IMR-90 (cell line): Measurements from ENCODE around the gene FAM184A. TPM values are rescaled to one million over a fixed set of nuclear protein-coding genes. Genes with fewer than 3 reads are reported as not detected.

Source experiments
- ATAC-seq: fragments of 200-7000 bp; cut with Tn5 transposase; 2 replicates; pipeline ENCODE4 v1.9.1; 2020; ENCODE audit warnings: low read depth, mild to moderate bottlenecking, moderate library complexity
- BruUV-seq: library from RNA; stranded (reverse); fragments of 400-500 nt; replicated peaks from 2 replicates; lab custom pipeline; 2021; lab: Mats Ljungman, UMichigan
- CTCF ChIA-PET: fragments of 300-600 bp; formaldehyde crosslinking; extraction: SDS; loops from one replicate; lab custom pipeline; 2021; ENCODE audit warnings: antibody characterized with exemption; lab: Yijun Ruan, JAX
- POLR2A ChIA-PET: fragments of 300-600 bp; sonication (Branson Sonifier 250); formaldehyde crosslinking; loops from one replicate; lab custom pipeline; 2022; ENCODE audit warnings: antibody characterized with exemption; ENCODE audit not compliant: unreplicated experiment; lab: Charles Lee
- DNase-seq: peaks from one replicate; pipeline ENCODE4 v3.0.0; 2013
- H2AFZ ChIP-seq: replicated peaks from 2 replicates; pipeline ENCODE3; 2013; ENCODE audit warnings: low read length, mild to moderate bottlenecking; ENCODE audit not compliant: poor library complexity
- H2AK5ac ChIP-seq: 2 replicates; pipeline ENCODE4 v1.6.1; 2013; ENCODE audit warnings: low read depth, low read length, inconsistent platforms
- H2AK9ac ChIP-seq: replicated peaks from 2 replicates; pipeline ENCODE3; 2013; ENCODE audit warnings: mild to moderate bottlenecking, low read depth, low read length, moderate library complexity; ENCODE audit not compliant: poor library complexity
- H2BK120ac ChIP-seq: 2 replicates; pipeline ENCODE4 v1.6.1; 2013; ENCODE audit warnings: low read depth, low read length, inconsistent platforms
- H2BK15ac ChIP-seq: 3 replicates; pipeline ENCODE4 v1.6.1; 2013; ENCODE audit warnings: low read depth, low read length, inconsistent platforms
- H2BK20ac ChIP-seq: 2 replicates; pipeline ENCODE4 v1.6.1; 2013; ENCODE audit warnings: low read depth, mild to moderate bottlenecking, inconsistent platforms, low read length, moderate library complexity
- H2BK5ac ChIP-seq: 2 replicates; pipeline ENCODE4 v1.6.1; 2013; ENCODE audit warnings: mild to moderate bottlenecking, low read depth, low read length, inconsistent platforms; ENCODE audit not compliant: poor library complexity, severe bottlenecking
- H3K14ac ChIP-seq: replicated peaks from 2 replicates; pipeline ENCODE4 v1.6.1; 2013; ENCODE audit warnings: low read depth, low read length, inconsistent platforms
- H3K18ac ChIP-seq: 2 replicates; pipeline ENCODE4 v1.6.1; 2013; ENCODE audit warnings: low read depth, low read length, control low read depth
- H3K23ac ChIP-seq: 2 replicates; pipeline ENCODE4 v1.6.1; 2013; ENCODE audit warnings: low read depth, low read length, inconsistent platforms
- H3K27ac ChIP-seq: 2 replicates; pipeline ENCODE4 v1.5.1; 2013; ENCODE audit warnings: mild to moderate bottlenecking, control low read depth, low read length; ENCODE audit not compliant: insufficient read depth
- H3K27me3 ChIP-seq: 2 replicates; pipeline ENCODE4 v1.6.1; 2013; ENCODE audit warnings: low read length; ENCODE audit not compliant: control insufficient read depth, insufficient read depth
- H3K36me3 ChIP-seq: 2 replicates; pipeline ENCODE4 v1.6.1; 2013; ENCODE audit warnings: low read length, mixed read lengths; ENCODE audit not compliant: control insufficient read depth, insufficient read depth
- H3K4ac ChIP-seq: 2 replicates; pipeline ENCODE4 v1.6.1; 2013; ENCODE audit warnings: low read depth, low read length, inconsistent platforms
- H3K4me1 ChIP-seq: 2 replicates; pipeline ENCODE4 v1.6.1; 2013; ENCODE audit warnings: low read length, mixed read lengths; ENCODE audit not compliant: control insufficient read depth, insufficient read depth
- H3K4me2 ChIP-seq: 2 replicates; pipeline ENCODE4 v1.6.1; 2013; ENCODE audit warnings: low read depth, mild to moderate bottlenecking, control low read depth, low read length, moderate library complexity
- H3K4me3 ChIP-seq: 2 replicates; pipeline ENCODE4 v1.5.1; 2013; ENCODE audit warnings: low read depth, mild to moderate bottlenecking, control low read depth, low read length, moderate library complexity; ENCODE audit not compliant: insufficient read depth
- H3K56ac ChIP-seq: 2 replicates; pipeline ENCODE4 v1.6.1; 2013; ENCODE audit warnings: low read length, inconsistent platforms; ENCODE audit not compliant: insufficient read depth; ENCODE audit errors: extremely low read depth
- H3K79me1 ChIP-seq, 2 experiments: 2 replicates each; pipeline ENCODE4 v1.6.1; 2013; ENCODE audit warnings: low read length in 2 of 2, inconsistent platforms in 1 of 2, low read depth in 1 of 2
- H3K9ac ChIP-seq: 2 replicates; pipeline ENCODE4 v1.6.1; 2013; ENCODE audit warnings: low read depth, low read length, control low read depth
- H3K9me1 ChIP-seq: 2 replicates; pipeline ENCODE4 v1.6.1; 2013; ENCODE audit warnings: low read length, inconsistent platforms; ENCODE audit not compliant: insufficient read depth
- H3K9me3 ChIP-seq: 2 replicates; pipeline ENCODE4 v1.6.1; 2013; ENCODE audit warnings: low read length; ENCODE audit not compliant: control insufficient read depth, insufficient read depth
- H4K20me1 ChIP-seq: 2 replicates; pipeline ENCODE4 v1.6.1; 2013; ENCODE audit warnings: low read length, inconsistent platforms; ENCODE audit not compliant: insufficient read depth
- H4K5ac ChIP-seq: 2 replicates; pipeline ENCODE4 v1.6.1; 2013; ENCODE audit warnings: mild to moderate bottlenecking, low read depth, low read length, control low read depth
- H4K8ac ChIP-seq, 2 experiments: 2 replicates each; pipeline ENCODE4 v1.6.1; 2013; ENCODE audit warnings: low read depth in 2 of 2, low read length in 2 of 2, control low read depth in 1 of 2, inconsistent platforms in 1 of 2
- H4K91ac ChIP-seq: 2 replicates; pipeline ENCODE4 v1.6.1; 2013; ENCODE audit warnings: low read depth, low read length, inconsistent platforms; ENCODE audit not compliant: insufficient read depth
- BHLHE40 ChIP-seq: fragments of 150-350 bp; IDR thresholded peaks from 2 replicates; pipeline ENCODE4 v1.6.1; 2016; ENCODE audit warnings: mild to moderate bottlenecking, low read depth, low read length
- CEBPB ChIP-seq: IDR thresholded peaks from 2 replicates; pipeline ENCODE4 v1.6.1; 2012; ENCODE audit warnings: low read depth, low read length, improper control_type of control experiment
- CHD1 ChIP-seq: IDR thresholded peaks from 2 replicates; pipeline ENCODE4 v1.6.1; 2012; ENCODE audit warnings: low read depth, low read length, improper control_type of control experiment
- FOS ChIP-seq: fragments of 150-350 bp; IDR thresholded peaks from 2 replicates; pipeline ENCODE4 v1.6.1; 2016; ENCODE audit warnings: low read depth, low read length
- MAFK ChIP-seq: IDR thresholded peaks from 2 replicates; pipeline ENCODE4 v1.6.1; 2012; ENCODE audit warnings: low read depth, low read length, improper control_type of control experiment
- MAZ ChIP-seq: IDR thresholded peaks from 2 replicates; pipeline ENCODE4 v1.6.1; 2012; ENCODE audit warnings: low read depth, mild to moderate bottlenecking, low read length, improper control_type of control experiment, moderate library complexity, borderline replicate concordance
- MXI1 ChIP-seq: IDR thresholded peaks from 2 replicates; pipeline ENCODE4 v1.6.1; 2012; ENCODE audit warnings: low read depth, mild to moderate bottlenecking, low read length, moderate library complexity, borderline replicate concordance
- NFE2L2 ChIP-seq: fragments of 150-350 bp; IDR thresholded peaks from 2 replicates; pipeline ENCODE4 v1.6.1; 2016; ENCODE audit warnings: low read depth, mild to moderate bottlenecking, low read length
- POLR2A ChIP-seq: IDR thresholded peaks from 2 replicates; pipeline ENCODE4 v1.6.1; 2012; ENCODE audit warnings: mild to moderate bottlenecking, low read depth, low read length
- RAD21 ChIP-seq: IDR thresholded peaks from 2 replicates; pipeline ENCODE4 v1.6.1; 2012; ENCODE audit warnings: low read length, improper control_type of control experiment
- RCOR1 ChIP-seq: IDR thresholded peaks from 2 replicates; pipeline ENCODE4 v1.6.1; 2012; ENCODE audit warnings: mild to moderate bottlenecking, low read length, improper control_type of control experiment; ENCODE audit not compliant: insufficient replicate concordance
- RFX5 ChIP-seq: IDR thresholded peaks from 2 replicates; pipeline ENCODE4 v1.8.0; 2012; ENCODE audit warnings: low read depth, mild to moderate bottlenecking, low read length, moderate library complexity
- SMC3 ChIP-seq: fragments of 150-350 bp; IDR thresholded peaks from 2 replicates; pipeline ENCODE4 v1.6.1; 2016; ENCODE audit warnings: low read depth, mild to moderate bottlenecking, antibody characterized with exemption, low read length, moderate library complexity
- WGBS, 2 experiments: methylation state at CpG; one replicate each; pipeline versions ENCODE4 v1.1.5 to v1.1.7; 2013; ENCODE audit warnings: missing lambda C conversion rate in 2 of 2; ENCODE audit not compliant: insufficient read length in 1 of 2; ENCODE audit errors: extremely low coverage in 2 of 2; 5-methylcytosine and 5-hydroxymethylcytosine counted together
- dilution Hi-C: fragments of 300-500 bp; cut with HindIII; formaldehyde crosslinking; loops from one replicate; pipeline ENCODE4 v1.14.3; 2018; ENCODE audit warnings: low sequenced_read_pairs; ENCODE audit not compliant: unreplicated experiment
- in situ Hi-C: fragments of 300-500 bp; cut with MboI; formaldehyde crosslinking; loops from 3 replicates; pipeline ENCODE4 v1.14.3; 2019; ENCODE audit warnings: low sequenced_read_pairs, inconsistent platforms, mixed read lengths
- intact Hi-C: fragments of 100-400 bp; cut with micrococcal nuclease; formaldehyde crosslinking; loops from 2 replicates; pipeline ENCODE4 v1.10.0; 2022
- polyA plus RNA-seq, 3 experiments: library from polyadenylated mRNA; depleted of rRNA; stranded (reverse); fragments of >200 nt; gene quantifications; 2 replicates each; pipeline ENCODE4 v1.2.3, GENCODE V29; 2012; ENCODE audit warnings: low replicate concordance in 1 of 3
- total RNA-seq: library from RNA; depleted of rRNA; stranded (reverse); fragments of >200 nt; gene quantifications from 2 replicates; pipeline ENCODE4 v1.2.3, GENCODE V29; 2012
- TF ChIP-seq, protein P1 (sequence below): fragments of 150-350 bp; IDR thresholded peaks from 2 replicates; pipeline ENCODE4 v1.6.1; 2017; ENCODE audit warnings: mild to moderate bottlenecking, antibody characterized with exemption, low read length, low read depth
- TF ChIP-seq, protein P2 (sequence below): conservative IDR thresholded peaks from 2 replicates; pipeline ENCODE4 v1.5.1; 2012; ENCODE audit warnings: mild to moderate bottlenecking, low read depth, low read length, improper control_type of control experiment
- TF ChIP-seq, protein P3 (sequence below): fragments of 150-350 bp; IDR thresholded peaks from 2 replicates; pipeline ENCODE4 v1.6.1; 2016; ENCODE audit warnings: low read depth, mild to moderate bottlenecking, low read length, moderate library complexity, borderline replicate concordance

The FAM184A gene
- total and polyA plus RNA-seq, 2 of the 4 experiments (the other 2 are of a cell fraction): 0.03 TPM; not detected in 1

DNA sequence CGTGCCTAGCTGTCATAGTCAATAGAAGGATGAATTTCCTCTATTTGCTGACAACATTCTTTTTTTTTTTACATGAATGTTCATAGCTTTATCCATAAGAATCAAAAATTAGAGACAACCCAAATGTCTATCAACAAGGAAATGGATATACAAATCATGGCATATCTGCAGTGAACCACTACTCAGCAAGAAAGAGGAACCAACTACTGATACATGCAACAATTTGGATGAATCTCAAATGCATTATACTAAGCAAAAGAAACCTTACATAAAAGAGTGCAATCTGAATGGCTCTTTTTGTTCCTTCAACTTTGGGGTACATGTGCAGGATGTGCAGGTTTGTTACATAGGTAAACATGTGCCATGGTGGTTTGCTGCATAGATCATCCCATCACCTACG is 125.8 kb downstream of the FAM184A start:
- no TSS peak for BruUV-seq
- in situ Hi-C loops: no loop called here

More for the DNA sequence above, 125.8 kb downstream of the FAM184A start:
- Histone ChIP-seq H3K23ac (no peak overlapping the region), H3K36me3 (no peaks in the 10 kb centered on the region), H2BK120ac (no peak overlapping the region), H3K14ac (no peak overlapping the region), H2AFZ (no peak overlapping the region), H4K8ac (no peak overlapping the region), H4K91ac (no peak overlapping the region), H2BK20ac (no peak overlapping the region), H4K5ac (no peak overlapping the region), H2BK5ac (no peak overlapping the region), H3K27ac (no peak overlapping the region), H2AK5ac (no peak overlapping the region), H3K4ac (no peak overlapping the region), H3K4me2 (no peak overlapping the region), H3K79me1 (no peaks in the 10 kb centered on the region), H2BK15ac (no peak overlapping the region), H3K56ac (no peak overlapping the region), H3K27me3 (no peaks in the 10 kb centered on the region; the same call in 1 of the 2 replicates), H2AK9ac (no peak overlapping the region), H3K4me1 (no peaks in the 10 kb centered on the region), H3K4me3 (no peak overlapping the region), H3K9me3 (no peaks in the 10 kb centered on the region), H3K18ac (no peak overlapping the region), H3K9ac (no peak overlapping the region), H4K20me1 (no peaks in the 10 kb centered on the region), H3K9me1 (no peaks in the 10 kb centered on the region)
- no CpG with 5 or more reads among the region's 2 CpGs for WGBS, 2 experiments
- POLR2A ChIA-PET: no interaction called here
- CTCF ChIA-PET: interaction anchor here (0.6 to 0.7 kb wide), 2 partner anchors 188 to 372 kb away, joined by 3 to 5 read pairs; no protein-coding TSS in a partner anchor
- TF ChIP-seq, protein P1, sequence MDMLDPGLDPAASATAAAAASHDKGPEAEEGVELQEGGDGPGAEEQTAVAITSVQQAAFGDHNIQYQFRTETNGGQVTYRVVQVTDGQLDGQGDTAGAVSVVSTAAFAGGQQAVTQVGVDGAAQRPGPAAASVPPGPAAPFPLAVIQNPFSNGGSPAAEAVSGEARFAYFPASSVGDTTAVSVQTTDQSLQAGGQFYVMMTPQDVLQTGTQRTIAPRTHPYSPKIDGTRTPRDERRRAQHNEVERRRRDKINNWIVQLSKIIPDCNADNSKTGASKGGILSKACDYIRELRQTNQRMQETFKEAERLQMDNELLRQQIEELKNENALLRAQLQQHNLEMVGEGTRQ: no peak
- TF ChIP-seq POLR2A (no peak), MXI1 (no peak), CEBPB (no peak), FOS (no peak), RFX5 (no peak), RAD21 (no peak), RCOR1 (no peak), BHLHE40 (no peak), NFE2L2 (no peak), MAZ (no peak), MAFK (no peak), CHD1 (no peak), SMC3 (no peak)
- TF ChIP-seq, protein P2, sequence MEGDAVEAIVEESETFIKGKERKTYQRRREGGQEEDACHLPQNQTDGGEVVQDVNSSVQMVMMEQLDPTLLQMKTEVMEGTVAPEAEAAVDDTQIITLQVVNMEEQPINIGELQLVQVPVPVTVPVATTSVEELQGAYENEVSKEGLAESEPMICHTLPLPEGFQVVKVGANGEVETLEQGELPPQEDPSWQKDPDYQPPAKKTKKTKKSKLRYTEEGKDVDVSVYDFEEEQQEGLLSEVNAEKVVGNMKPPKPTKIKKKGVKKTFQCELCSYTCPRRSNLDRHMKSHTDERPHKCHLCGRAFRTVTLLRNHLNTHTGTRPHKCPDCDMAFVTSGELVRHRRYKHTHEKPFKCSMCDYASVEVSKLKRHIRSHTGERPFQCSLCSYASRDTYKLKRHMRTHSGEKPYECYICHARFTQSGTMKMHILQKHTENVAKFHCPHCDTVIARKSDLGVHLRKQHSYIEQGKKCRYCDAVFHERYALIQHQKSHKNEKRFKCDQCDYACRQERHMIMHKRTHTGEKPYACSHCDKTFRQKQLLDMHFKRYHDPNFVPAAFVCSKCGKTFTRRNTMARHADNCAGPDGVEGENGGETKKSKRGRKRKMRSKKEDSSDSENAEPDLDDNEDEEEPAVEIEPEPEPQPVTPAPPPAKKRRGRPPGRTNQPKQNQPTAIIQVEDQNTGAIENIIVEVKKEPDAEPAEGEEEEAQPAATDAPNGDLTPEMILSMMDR: no peak
- TF ChIP-seq, protein P3, sequence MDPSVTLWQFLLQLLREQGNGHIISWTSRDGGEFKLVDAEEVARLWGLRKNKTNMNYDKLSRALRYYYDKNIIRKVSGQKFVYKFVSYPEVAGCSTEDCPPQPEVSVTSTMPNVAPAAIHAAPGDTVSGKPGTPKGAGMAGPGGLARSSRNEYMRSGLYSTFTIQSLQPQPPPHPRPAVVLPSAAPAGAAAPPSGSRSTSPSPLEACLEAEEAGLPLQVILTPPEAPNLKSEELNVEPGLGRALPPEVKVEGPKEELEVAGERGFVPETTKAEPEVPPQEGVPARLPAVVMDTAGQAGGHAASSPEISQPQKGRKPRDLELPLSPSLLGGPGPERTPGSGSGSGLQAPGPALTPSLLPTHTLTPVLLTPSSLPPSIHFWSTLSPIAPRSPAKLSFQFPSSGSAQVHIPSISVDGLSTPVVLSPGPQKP: no peak
- ATAC-seq: no peak
- dilution Hi-C loops (no loop called here), intact Hi-C loops (no loop called here)
- DNase-seq: no peak
